Superior temporal gyrus (tissue), 1 donor: Measurements from ENCODE around the gene SH2D4B.

ENCODE experiments used
- DNase-seq: peaks from one replicate; pipeline ENCODE4 v3.0.0-alpha.2; 2016; ENCODE audit errors: extremely low spot score

SH2D4B gene

DNA sequence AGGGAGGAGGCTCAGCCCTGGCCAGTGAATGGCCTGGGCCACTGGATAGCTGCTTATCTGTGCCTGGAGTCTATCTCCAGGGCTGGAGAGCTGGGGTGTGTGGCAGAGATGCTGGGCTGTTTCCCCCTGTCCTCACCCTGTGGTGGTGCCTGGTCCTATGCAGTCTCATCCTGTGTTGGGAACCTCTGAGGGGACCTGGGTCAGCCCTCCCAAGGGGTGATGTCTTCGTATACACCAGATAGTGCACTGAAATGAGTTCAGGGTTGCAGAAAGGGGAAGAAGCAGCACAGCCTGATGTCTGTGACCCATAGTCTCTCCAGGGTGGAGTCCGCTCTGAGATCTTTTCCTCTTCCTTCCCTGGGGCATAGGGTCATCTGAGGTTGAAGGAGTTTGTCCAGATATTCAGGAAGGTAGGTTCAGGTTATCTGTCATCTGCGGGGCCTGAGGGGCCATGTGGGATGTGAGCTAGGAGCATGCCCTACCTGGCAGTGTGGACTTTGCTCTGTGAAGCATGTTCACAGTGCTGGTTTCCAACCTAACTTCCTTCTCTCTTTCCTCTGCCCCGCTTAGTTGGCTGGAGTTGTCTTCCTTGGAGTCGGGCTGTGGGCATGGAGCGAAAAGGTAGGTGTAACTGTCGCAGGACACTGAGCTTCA lies 33.4 kb upstream of the SH2D4B start:
- no peak for DNase-seq

- DNase-seq = no peak
Observed at GRCh38 chr10:80504897-80505465, 32.7 kb upstream of the SH2D4B start.

DNA sequence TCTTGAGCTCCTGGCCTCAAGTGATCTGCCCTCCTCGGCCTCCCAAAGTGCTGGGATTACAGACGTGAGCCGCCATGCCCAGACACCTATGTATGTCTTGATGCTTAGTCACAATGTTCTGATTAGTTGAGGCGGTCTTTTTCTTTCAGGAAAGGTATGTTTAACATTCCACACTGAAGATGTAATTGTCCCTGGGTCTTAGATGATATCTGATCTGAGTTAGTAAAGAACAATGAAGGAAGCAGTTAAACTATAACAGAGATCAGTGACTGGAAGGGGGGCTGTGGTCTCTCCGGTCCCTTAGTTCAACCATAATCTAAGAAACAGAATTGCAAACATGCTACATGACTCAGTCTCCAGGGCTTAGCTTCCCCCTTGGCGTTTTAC lies 31.5 kb upstream of the SH2D4B start:
- no peak for DNase-seq

- DNase-seq = no peak
Observed at GRCh38 chr10:80506836-80507487, 30.7 kb upstream of the SH2D4B start.

DNA sequence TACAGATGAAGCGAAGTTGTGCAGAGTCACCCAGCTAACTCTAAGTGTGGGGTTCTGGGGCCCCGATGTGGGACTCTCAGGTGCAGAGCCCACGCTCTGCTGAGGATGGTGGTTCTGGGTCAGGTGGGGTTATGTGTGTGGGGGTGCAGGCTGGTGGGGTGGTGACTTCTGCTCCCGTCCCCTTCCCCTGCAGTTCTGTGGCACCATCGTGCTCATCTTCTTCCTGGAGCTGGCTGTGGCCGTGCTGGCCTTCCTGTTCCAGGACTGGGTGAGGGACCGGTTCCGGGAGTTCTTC lies 28.6 kb upstream of the SH2D4B start:
- no peak for DNase-seq

- DNase-seq = no peak
Observed at GRCh38 chr10:80509403-80510161, 28.1 kb upstream of the SH2D4B start.

DNA sequence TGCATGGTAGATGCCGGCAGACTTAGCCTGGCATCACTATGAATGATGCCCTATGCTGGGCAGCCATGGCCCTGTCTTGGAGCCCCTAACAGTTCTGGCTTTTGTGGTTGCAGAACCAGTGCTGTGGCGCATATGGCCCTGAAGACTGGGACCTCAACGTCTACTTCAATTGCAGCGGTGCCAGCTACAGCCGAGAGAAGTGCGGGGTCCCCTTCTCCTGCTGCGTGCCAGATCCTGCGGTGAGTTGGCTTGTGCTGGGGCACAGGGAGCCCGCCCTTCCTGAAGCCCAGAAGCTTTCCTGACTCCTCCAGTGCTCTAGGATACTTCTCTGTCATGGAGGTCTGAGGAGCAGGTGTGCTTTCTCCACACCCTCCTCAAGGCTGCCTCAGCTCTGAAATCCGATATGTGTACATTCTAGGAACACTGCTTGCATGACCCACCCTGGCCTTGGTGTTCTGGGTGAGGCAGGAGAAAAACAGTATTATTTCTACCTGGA lies 25.6 kb upstream of the SH2D4B start:
- DNase-seq = no peak

GRCh38 chr10:80513106-80513505 lies 24.6 kb upstream of the SH2D4B start:
- DNase-seq = no peak

GRCh38 chr10:80515511-80515910 lies 22.2 kb upstream of the SH2D4B start:
- no peak for DNase-seq

- no peak for DNase-seq
Observed at GRCh38 chr10:80515941-80516340, 21.8 kb upstream of the SH2D4B start.

DNA sequence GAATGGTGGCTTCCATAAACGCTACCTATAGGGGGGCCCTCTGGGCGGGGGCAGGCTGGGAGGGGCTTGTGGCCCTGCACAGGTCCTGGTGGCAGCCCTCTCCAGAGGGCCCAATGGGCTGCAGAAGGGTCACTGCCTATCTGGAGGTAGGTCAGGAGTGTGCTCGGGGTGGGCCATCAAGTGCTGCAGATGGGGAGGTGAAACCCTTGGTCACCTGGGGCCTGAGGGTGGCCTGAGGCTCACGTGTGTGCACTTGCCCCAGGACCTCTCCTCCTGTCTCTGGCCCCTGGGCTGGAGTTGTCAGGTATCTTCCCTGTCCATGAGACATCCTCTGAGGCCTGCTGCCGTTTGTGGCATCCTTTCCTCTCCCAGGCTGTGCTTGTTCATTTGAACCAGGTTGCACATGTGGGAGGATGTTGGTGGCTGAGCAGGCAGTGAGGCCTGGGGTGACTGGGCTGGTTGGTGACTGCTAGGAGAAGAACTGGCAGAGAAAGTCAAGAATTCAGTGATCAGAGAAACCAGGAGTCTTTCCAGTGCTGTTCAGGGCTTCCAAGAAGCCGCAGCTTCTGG lies 21.1 kb upstream of the SH2D4B start:
- DNase-seq = no peak

DNA sequence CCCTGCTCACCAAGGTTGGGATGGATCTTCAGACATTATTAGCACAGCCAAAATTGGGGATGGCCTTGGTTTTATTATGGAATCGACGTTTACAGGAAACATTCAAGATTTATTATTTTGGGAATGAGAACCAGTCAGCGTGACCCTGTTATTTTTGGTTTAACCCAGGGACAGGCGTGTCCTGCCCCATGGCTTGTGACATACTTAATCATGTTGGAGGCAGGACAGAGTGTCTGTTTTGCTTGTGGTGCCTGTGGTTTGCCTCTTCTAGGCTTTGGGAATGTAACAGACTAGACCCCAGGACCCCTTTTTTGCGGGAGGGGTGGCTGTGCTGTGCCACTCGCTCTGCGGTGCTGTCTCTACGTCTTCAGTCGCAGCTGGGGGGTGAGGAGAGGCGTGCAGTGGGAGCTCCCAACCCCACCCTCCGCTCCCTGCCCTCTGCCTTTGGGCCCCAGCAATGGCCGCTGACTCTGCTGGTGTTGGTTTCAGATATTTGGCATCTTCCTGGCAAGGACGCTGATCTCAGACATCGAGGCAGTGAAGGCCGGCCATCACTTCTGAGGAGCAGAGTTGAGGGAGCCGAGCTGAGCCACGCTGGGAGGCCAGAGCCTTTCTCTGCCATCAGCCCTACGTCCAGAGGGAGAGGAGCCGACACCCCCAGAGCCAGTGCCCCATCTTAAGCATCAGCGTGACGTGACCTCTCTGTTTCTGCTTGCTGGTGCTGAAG lies 20.1 kb upstream of the SH2D4B start:
- no peak for DNase-seq

GRCh38 chr10:80518143-80518806 lies 19.4 kb upstream of the SH2D4B start:
- DNase-seq = no peak

- no peak for DNase-seq
Observed at GRCh38 chr10:80518807-80519360, 18.8 kb upstream of the SH2D4B start.

- no peak for DNase-seq
Observed at GRCh38 chr10:80519936-80520650, 17.6 kb upstream of the SH2D4B start.

- no peak for DNase-seq
Observed at GRCh38 chr10:80520661-80521470, 16.8 kb upstream of the SH2D4B start.

DNA sequence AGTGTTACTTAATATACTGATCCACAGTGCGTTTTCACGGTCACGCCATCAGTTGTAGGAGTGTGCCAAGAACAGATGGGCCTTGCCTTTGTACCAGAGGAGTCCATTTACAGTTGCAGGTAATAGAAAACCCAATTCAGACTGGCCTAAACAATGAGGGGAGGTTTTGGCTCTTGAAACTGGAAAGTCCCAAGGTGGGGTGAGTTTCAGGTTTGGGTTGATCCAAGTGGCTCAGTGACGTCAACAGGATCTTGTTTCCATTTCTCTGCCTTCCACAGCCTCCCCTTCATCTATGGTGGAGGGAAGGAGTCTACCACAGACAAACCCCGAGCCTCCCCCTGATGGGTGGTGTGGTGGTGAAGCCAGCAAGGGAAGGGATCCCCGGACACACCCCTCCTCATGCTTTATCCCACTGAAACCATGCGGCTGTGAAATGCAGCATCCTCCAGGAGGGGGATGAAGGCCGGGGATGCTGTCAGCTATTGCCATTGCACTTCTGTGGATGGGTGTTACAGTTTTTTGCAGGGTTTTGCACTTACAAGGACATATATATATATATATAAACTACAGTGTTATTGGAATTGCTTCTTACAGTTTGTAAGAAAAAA lies 14.8 kb upstream of the SH2D4B start:
- no peak for DNase-seq

- no peak for DNase-seq
Observed at GRCh38 chr10:80523773-80524172, 13.9 kb upstream of the SH2D4B start.
